Fibroblast of lung (primary cell): Measurements from ENCODE around the gene BCO2.

ENCODE experiments used
- CTCF ChIP-seq, 2 donors: IDR thresholded peaks in 1 of 2; conservative IDR thresholded peaks in 1 of 2; 1 replicate in 1 of 2; 2 replicates in 1 of 2; pipeline ENCODE4 v1.5.1; 2011 to 2012; ENCODE audit warnings: low read length in 2 of 2, control low read depth in 1 of 2, inconsistent platforms in 1 of 2, low read depth in 1 of 2, mild to moderate bottlenecking in 1 of 2
- EZH2 ChIP-seq: IDR thresholded peaks from 2 replicates; pipeline ENCODE4 v1.5.1; 2012; ENCODE audit warnings: low read length, control low read depth, mild to moderate bottlenecking; ENCODE audit errors: missing control alignments

GRCh38 chr11:112260490-112260889 is 85.2 kb downstream of the BCO2 start, which contains the start of gene PLET1:
- no peak for TF ChIP-seq EZH2
- no peak for TF ChIP-seq CTCF (conservative IDR thresholded peaks at IDR 0.05 in 1 of 2, IDR thresholded peaks at IDR 0.05 in 1 of 2; ENCODE audit: low read depth in 1 of 2, low read length in 2 of 2)
